Psoas muscle (tissue), 8 donors: Measurements from ENCODE around the gene SMYD3. TPM values are rescaled to one million over a fixed set of nuclear protein-coding genes. Genes with fewer than 3 reads are reported as not detected.

Source experiments
- ATAC-seq, 4 donors: fragments of 200-7000 bp; cut with Tn5 transposase; one replicate each; pipeline ENCODE4 v1.9.1; 2020; ENCODE audit warnings: moderate library complexity in 3 of 4, mild to moderate bottlenecking in 2 of 4
- DNase-seq, 2 donors: peaks; one replicate each; pipeline ENCODE4 v3.0.0-alpha.2; 2020
- H3K27ac ChIP-seq: fragments of 200-600 bp; one replicate; pipeline ENCODE4 v1.8.0; 2022
- H3K27me3 ChIP-seq, 3 donors: fragments of 200-600 bp in 1 of 3; one replicate each; pipeline versions ENCODE4 v1.6.1 to v1.8.0; 2013 to 2022; ENCODE audit warnings: low read length in 2 of 3, mild to moderate bottlenecking in 2 of 3, moderate library complexity in 1 of 3; ENCODE audit not compliant: insufficient read depth in 3 of 3
- H3K36me3 ChIP-seq, 2 donors: fragments of 200-600 bp in 1 of 2; one replicate each; pipeline versions ENCODE4 v1.6.1 to v1.8.0; 2013 to 2022; ENCODE audit warnings: low read depth in 1 of 2, mild to moderate bottlenecking in 1 of 2, moderate library complexity in 1 of 2; ENCODE audit not compliant: insufficient read depth in 1 of 2
- H3K4me1 ChIP-seq: fragments of 200-600 bp; one replicate; pipeline ENCODE4 v1.8.0; 2022
- H3K4me3 ChIP-seq: fragments of 200-600 bp; one replicate; pipeline ENCODE4 v1.8.0; 2022; ENCODE audit warnings: mild to moderate bottlenecking
- H3K9me3 ChIP-seq: fragments of 200-600 bp; one replicate; pipeline ENCODE4 v1.8.0; 2022
- CTCF ChIP-seq: fragments of 200-600 bp; IDR thresholded peaks from one replicate; pipeline ENCODE4 v1.8.0; 2022; ENCODE audit warnings: antibody characterized with exemption
- WGBS, 3 donors: extraction: QIAGEN DNeasy Blood & Tissue Kit; methylation state at CpG; one replicate each; pipeline versions ENCODE4 v1.1.6 to v1.1.7; 2013; 5-methylcytosine and 5-hydroxymethylcytosine counted together
- intact Hi-C, 2 donors: fragments of 100-400 bp; cut with DNase I; formaldehyde crosslinking; loops; one replicate each; pipeline versions ENCODE4 v1.11.0 to v1.14.2; 2022
- polyA plus RNA-seq, 3 donors: library from polyadenylated mRNA; stranded (reverse); fragments of 200-250 nt; gene quantifications; one replicate each; pipeline ENCODE4 v1.2.3, GENCODE V29; 2013
- total RNA-seq, 4 donors: library from RNA; stranded (reverse); fragmentation: NEBNext Ultra II Directional in 2 of 4; extraction: Animal tissue kit (Norgen Biotek cat#: 25700) in 2 of 4; gene quantifications; one replicate each; pipeline versions ENCODE4 v1.2.1 to v1.2.4, GENCODE V29; 2021 to 2023
- donor health status: healthy with polysubstance abuse.
- donor health status: DM: no; HTN: no; CAD: no; lungs with moderate emphysema.
- donor health status: Bipolar disorder and iron deficiency.
- donor health status: healthy.
- donor health status: DM: yes; HTN: yes; CAD: no.
- donor health status: DM: no; HTN: no; CAD: no.
- donor health status: DM: no; HTN: no; CAD: no.
- donor health status: DM: yes; HTN: yes; CAD: no.

Gene SMYD3
- total and polyA plus RNA-seq, 7 donors: 2.9 to 6.4 (median 4.9) TPM

GRCh38 chr1:246455476-246455875, 51.6 kb downstream of the SMYD3 start:
- DNase-seq (no peak), ATAC-seq (no peak)
- Histone ChIP-seq H3K4me3 (no peak overlapping the region), H3K4me1 (peaks cover 6% of the 10 kb centered on the region), H3K36me3 (no peaks in the 10 kb centered on the region), H3K27me3 (no peaks in the 10 kb centered on the region), H3K9me3 (no peaks in the 10 kb centered on the region), H3K27ac (no peak overlapping the region)
- intact Hi-C loops: loop anchor here in 1 of 2 donors (10.0 kb wide), 1 partner anchor 1301 kb away; the partner anchor contains the start of gene KIF26B
- no peak for TF ChIP-seq CTCF
- WGBS, 3 donors: 81 to 93% (median 85%) methylated on average over 1 of the region's 1 CpG

GRCh38 chr1:246454655-246455054, 52.4 kb downstream of the SMYD3 start:
- Histone ChIP-seq H3K27ac (no peak overlapping the region), H3K4me1 (peaks cover 7% of the 10 kb centered on the region), H3K9me3 (no peaks in the 10 kb centered on the region), H3K27me3 (no peaks in the 10 kb centered on the region), H3K4me3 (no peak overlapping the region), H3K36me3 (no peaks in the 10 kb centered on the region)
- peak in 2 of 4 donors; percentile 61 to 87 for ATAC-seq
- no peak for TF ChIP-seq CTCF
- intact Hi-C loops: loop anchor here in 1 of 2 donors (5.0 to 10.0 kb wide), 2 partner anchors 447 to 1300 kb away; partner anchors contain the start of gene KIF26B
- no peak for DNase-seq

- Histone ChIP-seq H3K4me1 (peaks cover 7% of the 10 kb centered on the region), H3K36me3 (no peaks in the 10 kb centered on the region), H3K9me3 (no peaks in the 10 kb centered on the region), H3K27ac (no peak overlapping the region), H3K27me3 (no peaks in the 10 kb centered on the region), H3K4me3 (no peak overlapping the region)
- peak in 3 of 4 donors; percentile 37 to 73 (median 53) for ATAC-seq
- no peak for DNase-seq
- intact Hi-C loops: loop anchor here (2.0 to 10.0 kb wide), 4 partner anchors 438 to 1296 kb away; partner anchors contain the start of gene KIF26B (in 1 of the 2)
- WGBS, 3 donors: 26 to 36% (median 28%) methylated on average over 6 of the region's 6 CpGs
- TF ChIP-seq CTCF: peak; percentile 72
Observed at GRCh38 chr1:246450611-246451251, 56.3 kb downstream of the SMYD3 start.

- TF ChIP-seq CTCF: no peak
- DNase-seq: no peak
- Histone ChIP-seq H3K4me1 (peaks cover 7% of the 10 kb centered on the region), H3K27ac (no peak overlapping the region), H3K9me3 (no peaks in the 10 kb centered on the region), H3K27me3 (no peaks in the 10 kb centered on the region), H3K4me3 (no peak overlapping the region), H3K36me3 (no peaks in the 10 kb centered on the region)
- WGBS, 3 donors: 96 to 97% (median 97%) methylated on average over 3 of the region's 3 CpGs
- no peak for ATAC-seq
- intact Hi-C loops: no loop called here
Observed at GRCh38 chr1:246448373-246448772, 58.7 kb downstream of the SMYD3 start.

- Histone ChIP-seq H3K27ac (no peak overlapping the region), H3K36me3 (no peaks in the 10 kb centered on the region), H3K4me3 (no peak overlapping the region), H3K27me3 (no peaks in the 10 kb centered on the region), H3K9me3 (no peaks in the 10 kb centered on the region), H3K4me1 (peaks cover 7% of the 10 kb centered on the region)
- no peak for DNase-seq
- WGBS, 3 donors: 80 to 88% (median 80%) methylated on average over 2 of the region's 2 CpGs
- no peak for ATAC-seq
- no peak for TF ChIP-seq CTCF
- intact Hi-C loops: no loop called here
Observed at GRCh38 chr1:246447501-246447900, 59.6 kb downstream of the SMYD3 start.
